Parathyroid adenoma (tissue), 2 donors: Measurements from ENCODE around the gene PRKN.

Source experiments
- H2AFZ ChIP-seq: fragments of 300-600 bp; sonication (generic); one replicate; pipeline ENCODE4 v1.7.0; 2017; ENCODE audit warnings: antibody characterized with exemption, mild to moderate bottlenecking
- H3K27ac ChIP-seq: fragments of 300-600 bp; sonication (generic); one replicate; pipeline ENCODE4 v1.7.0; 2017
- H3K27me3 ChIP-seq: fragments of 300-600 bp; sonication (generic); one replicate; pipeline ENCODE4 v1.7.0; 2017; ENCODE audit warnings: low read length; ENCODE audit not compliant: control insufficient read depth, insufficient read depth
- H3K36me3 ChIP-seq: fragments of 300-600 bp; sonication (generic); one replicate; pipeline ENCODE4 v1.7.0; 2017; ENCODE audit warnings: low read length; ENCODE audit not compliant: control insufficient read depth, insufficient read depth
- H3K4me1 ChIP-seq: fragments of 300-600 bp; sonication (generic); one replicate; pipeline ENCODE4 v1.7.0; 2017; ENCODE audit warnings: control low read depth
- H3K4me2 ChIP-seq: fragments of 300-600 bp; sonication (generic); one replicate; pipeline ENCODE4 v1.7.0; 2017; ENCODE audit warnings: low read length
- H3K4me3 ChIP-seq: fragments of 300-600 bp; sonication (generic); one replicate; pipeline ENCODE4 v1.7.0; 2017; ENCODE audit warnings: low read depth, low read length
- H3K79me2 ChIP-seq: fragments of 300-600 bp; sonication (generic); one replicate; pipeline ENCODE4 v1.7.0; 2017; ENCODE audit warnings: control low read depth
- H3K9ac ChIP-seq: fragments of 300-600 bp; sonication (generic); one replicate; pipeline ENCODE4 v1.7.0; 2017; ENCODE audit warnings: mild to moderate bottlenecking
- H3K9me3 ChIP-seq: fragments of 300-600 bp; sonication (generic); one replicate; pipeline ENCODE4 v1.7.0; 2017; ENCODE audit warnings: low read length; ENCODE audit not compliant: control insufficient read depth
- CTCF ChIP-seq: fragments of 300-600 bp; sonication (generic); IDR thresholded peaks from one replicate; pipeline ENCODE4 v1.7.0; 2017; ENCODE audit warnings: antibody characterized with exemption, mild to moderate bottlenecking
- donor health status: primary hyperparathyroidism.

PRKN gene

GRCh38 chr6:161721511-161721910 lies 1006.1 kb downstream of the PRKN start:
- Histone ChIP-seq H3K27me3 (no peaks in the 10 kb centered on the region), H3K36me3 (no peaks in the 10 kb centered on the region), H3K9me3 (no peaks in the 10 kb centered on the region), H3K9ac (no peak overlapping the region), H3K27ac (no peak overlapping the region), H3K4me2 (no peak overlapping the region), H3K79me2 (no peaks in the 10 kb centered on the region), H2AFZ (no peak overlapping the region), H3K4me1 (no peaks in the 10 kb centered on the region), H3K4me3 (no peak overlapping the region)
- TF ChIP-seq CTCF, result no peak

- no peaks in the 10 kb centered on the region for H3K4me1 ChIP-seq
- H3K9ac ChIP-seq, result no peak overlapping the region
- no peak overlapping the region for H2AFZ ChIP-seq
- H3K4me2 ChIP-seq, result no peak overlapping the region
- no peak overlapping the region for H3K4me3 ChIP-seq
- no peak overlapping the region for H3K27ac ChIP-seq
- H3K9me3 ChIP-seq, result no peaks in the 10 kb centered on the region
- no peaks in the 10 kb centered on the region for H3K36me3 ChIP-seq
- H3K79me2 ChIP-seq, result no peaks in the 10 kb centered on the region
- TF ChIP-seq CTCF, result no peak
- no peaks in the 10 kb centered on the region for H3K27me3 ChIP-seq
Observed at GRCh38 chr6:161716176-161716575, 1011.4 kb downstream of the PRKN start.

- H3K27me3 ChIP-seq, result no peaks in the 10 kb centered on the region
- H3K4me2 ChIP-seq, result no peak overlapping the region
- no peak overlapping the region for H2AFZ ChIP-seq
- no peaks in the 10 kb centered on the region for H3K4me1 ChIP-seq
- H3K27ac ChIP-seq, result no peak overlapping the region
- TF ChIP-seq CTCF, result no peak
- H3K79me2 ChIP-seq, result no peaks in the 10 kb centered on the region
- H3K4me3 ChIP-seq, result no peak overlapping the region
- H3K36me3 ChIP-seq, result no peaks in the 10 kb centered on the region
- no peaks in the 10 kb centered on the region for H3K9me3 ChIP-seq
- no peak overlapping the region for H3K9ac ChIP-seq
Observed at GRCh38 chr6:161711938-161712337, 1015.6 kb downstream of the PRKN start.

- Histone ChIP-seq H3K9me3 (no peaks in the 10 kb centered on the region), H3K4me3 (no peak overlapping the region), H3K4me1 (no peaks in the 10 kb centered on the region), H3K27ac (no peak overlapping the region), H3K36me3 (no peaks in the 10 kb centered on the region), H3K79me2 (no peaks in the 10 kb centered on the region), H3K4me2 (no peak overlapping the region), H3K9ac (no peak overlapping the region), H2AFZ (no peak overlapping the region), H3K27me3 (no peaks in the 10 kb centered on the region)
- no peak for TF ChIP-seq CTCF
Observed at GRCh38 chr6:161711515-161711914, 1016.1 kb downstream of the PRKN start.

- no peaks in the 10 kb centered on the region for H3K4me1 ChIP-seq
- H2AFZ ChIP-seq, result no peak overlapping the region
- no peaks in the 10 kb centered on the region for H3K36me3 ChIP-seq
- H3K79me2 ChIP-seq, result no peaks in the 10 kb centered on the region
- H3K27me3 ChIP-seq, result no peaks in the 10 kb centered on the region
- no peak overlapping the region for H3K9ac ChIP-seq
- no peak for TF ChIP-seq CTCF
- H3K9me3 ChIP-seq, result no peaks in the 10 kb centered on the region
- no peak overlapping the region for H3K4me2 ChIP-seq
- no peak overlapping the region for H3K27ac ChIP-seq
- H3K4me3 ChIP-seq, result no peak overlapping the region
Observed at GRCh38 chr6:161710698-161711097, 1016.9 kb downstream of the PRKN start.
